Nephron progenitor cell (in vitro differentiated cells): ENCODE measurements around the gene PPP1R16B.
A peak's percentile ranks its signal among the peaks of the same experiment; 100 is the strongest.

Experiments used
- DNase-seq: peaks from one replicate; pipeline ENCODE4 v3.0.0; 2021
- H3K27ac Mint-ChIP-seq: 2 replicates; pipeline ENCODE4 v1.8.0; 2021; ENCODE audit warnings: mild to moderate bottlenecking, moderate library complexity, mixed read lengths
- H3K27me3 Mint-ChIP-seq: 2 replicates; pipeline ENCODE4 v1.8.0; 2021; ENCODE audit warnings: mild to moderate bottlenecking, low read depth, mixed read lengths; ENCODE audit not compliant: poor library complexity
- H3K36me3 Mint-ChIP-seq: 2 replicates; pipeline ENCODE4 v1.8.0; 2021; ENCODE audit warnings: low read depth, mixed read lengths
- H3K4me1 Mint-ChIP-seq: 2 replicates; pipeline ENCODE4 v1.8.0; 2021; ENCODE audit warnings: mixed read lengths
- H3K4me3 Mint-ChIP-seq: 2 replicates; pipeline ENCODE4 v1.8.0; 2021; ENCODE audit warnings: mild to moderate bottlenecking, moderate library complexity, mixed read lengths
- H3K9me3 Mint-ChIP-seq: 2 replicates; pipeline ENCODE4 v1.8.0; 2021; ENCODE audit warnings: mild to moderate bottlenecking, moderate library complexity, mixed read lengths
- CTCF ChIP-seq: fragments of 200-600 bp; sonication (generic); IDR thresholded peaks from 2 replicates; pipeline ENCODE4 v1.5.0; 2021; ENCODE audit warnings: antibody characterized with exemption

PPP1R16B gene

GRCh38 chr20:38771621-38772020 lies 33.9 kb upstream of the PPP1R16B start:
- Mint-ChIP-seq H3K27ac (no peak overlapping the region), H3K27me3 (no peaks in the 10 kb centered on the region), H3K9me3 (peaks cover 12% of the 10 kb centered on the region), H3K4me1 (no peaks in the 10 kb centered on the region), H3K36me3 (peaks cover 82% of the 10 kb centered on the region), H3K4me3 (no peak overlapping the region)
- no peak for DNase-seq
- TF ChIP-seq CTCF, result no peak

- no peak for DNase-seq
- H3K27me3 Mint-ChIP-seq, result peaks cover 5% of the 10 kb centered on the region
- H3K9me3 Mint-ChIP-seq, result peaks cover 12% of the 10 kb centered on the region
- H3K36me3 Mint-ChIP-seq, result peaks cover 68% of the 10 kb centered on the region
- H3K27ac Mint-ChIP-seq, result no peak overlapping the region
- TF ChIP-seq CTCF, result no peak
- no peak overlapping the region for H3K4me3 Mint-ChIP-seq
- H3K4me1 Mint-ChIP-seq, result no peaks in the 10 kb centered on the region
Observed at GRCh38 chr20:38774167-38774566, 31.3 kb upstream of the PPP1R16B start.

GRCh38 chr20:38776363-38776762 lies 29.1 kb upstream of the PPP1R16B start:
- no peak overlapping the region for H3K4me3 Mint-ChIP-seq
- H3K9me3 Mint-ChIP-seq, result peaks cover 12% of the 10 kb centered on the region
- H3K27ac Mint-ChIP-seq, result no peak overlapping the region
- H3K4me1 Mint-ChIP-seq, result peaks cover 10% of the 10 kb centered on the region
- H3K27me3 Mint-ChIP-seq, result peaks cover 5% of the 10 kb centered on the region
- H3K36me3 Mint-ChIP-seq, result peaks cover 56% of the 10 kb centered on the region
- TF ChIP-seq CTCF, result no peak
- no peak for DNase-seq

GRCh38 chr20:38779247-38780097 lies 26.0 kb upstream of the PPP1R16B start:
- Mint-ChIP-seq H3K9me3 (peaks cover 2% of the 10 kb centered on the region), H3K27me3 (peaks cover 5% of the 10 kb centered on the region), H3K36me3 (peaks cover 25% of the 10 kb centered on the region), H3K4me1 (peaks cover 10% of the 10 kb centered on the region), H3K27ac (peak overlapping the region; percentile 70), H3K4me3 (peak overlapping the region; percentile 62)
- no peak for TF ChIP-seq CTCF
- DNase-seq, result no peak

- Mint-ChIP-seq H3K4me1 (peaks cover 10% of the 10 kb centered on the region), H3K27ac (peak overlapping the region; percentile 70), H3K36me3 (no peaks in the 10 kb centered on the region), H3K4me3 (no peak overlapping the region), H3K9me3 (no peaks in the 10 kb centered on the region), H3K27me3 (peaks cover 11% of the 10 kb centered on the region)
- DNase-seq, result no peak
- no peak for TF ChIP-seq CTCF
Observed at GRCh38 chr20:38782275-38782674, 23.2 kb upstream of the PPP1R16B start.

GRCh38 chr20:38787870-38788269 lies 17.6 kb upstream of the PPP1R16B start:
- Mint-ChIP-seq H3K27me3 (peaks cover 20% of the 10 kb centered on the region), H3K27ac (no peak overlapping the region), H3K36me3 (no peaks in the 10 kb centered on the region), H3K9me3 (no peaks in the 10 kb centered on the region), H3K4me1 (no peaks in the 10 kb centered on the region), H3K4me3 (no peak overlapping the region)
- TF ChIP-seq CTCF, result no peak
- no peak for DNase-seq
